Naive thymus-derived CD4-positive, alpha-beta T cell (primary cell): ENCODE results near the gene NPBWR2. TPM values are rescaled to one million over a fixed set of nuclear protein-coding genes. Genes with fewer than 3 reads are reported as not detected.

Experiments
- ATAC-seq: fragments of 150-1000 bp; cut with Tn5 transposase; 2 replicates; pipeline ENCODE4 v1.10.0; 2021; ENCODE audit warnings: mild to moderate bottlenecking, moderate library complexity
- CTCF ChIA-PET: fragments of 350-600 bp; sonication (Branson Sonifier 250); formaldehyde crosslinking; loops from one replicate; lab custom pipeline; 2021; ENCODE audit warnings: antibody characterized with exemption; lab: Charles Lee
- POLR2A ChIA-PET: fragments of 350-600 bp; sonication (Branson Sonifier 250); formaldehyde crosslinking; loops from one replicate; lab custom pipeline; 2021; ENCODE audit warnings: antibody characterized with exemption, inconsistent platforms; lab: Charles Lee
- DNase-seq, 9 donors: peaks; one replicate each; pipeline versions ENCODE4 v3.0.0 to v3.0.0-alpha.2; 2020 to 2022; ENCODE audit warnings: mixed read lengths in 1 of 9
- H3K27ac ChIP-seq: one replicate; pipeline ENCODE4 v1.7.0; 2013; ENCODE audit warnings: mild to moderate bottlenecking, low read depth, low read length, moderate library complexity
- H3K27me3 ChIP-seq, 2 donors: one replicate each; pipeline ENCODE4 v1.7.0; 2013; ENCODE audit warnings: low read length in 2 of 2, mild to moderate bottlenecking in 2 of 2, moderate library complexity in 2 of 2; ENCODE audit not compliant: control insufficient read depth in 2 of 2, insufficient read depth in 2 of 2
- H3K36me3 ChIP-seq, 3 experiments: 1 replicate in 2 of 3; 2 replicates in 1 of 3; pipeline ENCODE4 v1.7.0; 2013; ENCODE audit warnings: low read length in 3 of 3, mild to moderate bottlenecking in 3 of 3, moderate library complexity in 1 of 3; ENCODE audit not compliant: insufficient read depth in 3 of 3, control insufficient read depth in 2 of 3
- H3K4me1 ChIP-seq, 2 donors: one replicate each; pipeline ENCODE4 v1.7.0; 2013; ENCODE audit warnings: low read length in 2 of 2, mild to moderate bottlenecking in 2 of 2, moderate library complexity in 1 of 2; ENCODE audit not compliant: control insufficient read depth in 2 of 2, insufficient read depth in 2 of 2
- H3K4me3 ChIP-seq: 2 replicates; pipeline ENCODE4 v1.7.0; 2013; ENCODE audit warnings: mild to moderate bottlenecking, low read length
- H3K9me3 ChIP-seq, 3 experiments: 1 replicate in 2 of 3; 2 replicates in 1 of 3; pipeline ENCODE4 v1.7.0; 2013; ENCODE audit warnings: low read length in 3 of 3; ENCODE audit not compliant: control insufficient read depth in 2 of 3
- H3K27ac Mint-ChIP-seq, 9 donors: one replicate each; pipeline ENCODE4 v1.8.0; 2020 to 2022; ENCODE audit warnings: mixed read lengths in 9 of 9, mild to moderate bottlenecking in 8 of 9, moderate library complexity in 5 of 9, inconsistent platforms in 2 of 9
- H3K27me3 Mint-ChIP-seq, 5 donors: one replicate each; pipeline ENCODE4 v1.8.0; 2021 to 2022; ENCODE audit warnings: mixed read lengths in 5 of 5, mild to moderate bottlenecking in 1 of 5
- H3K36me3 Mint-ChIP-seq, 5 donors: one replicate each; pipeline ENCODE4 v1.8.0; 2020 to 2022; ENCODE audit warnings: mixed read lengths in 5 of 5, mild to moderate bottlenecking in 3 of 5, inconsistent platforms in 1 of 5
- H3K4me1 Mint-ChIP-seq, 7 donors: one replicate each; pipeline ENCODE4 v1.8.0; 2020 to 2022; ENCODE audit warnings: mixed read lengths in 7 of 7, mild to moderate bottlenecking in 3 of 7, inconsistent platforms in 1 of 7
- H3K4me3 Mint-ChIP-seq, 10 donors: one replicate each; pipeline ENCODE4 v1.8.0; 2020 to 2022; ENCODE audit warnings: mild to moderate bottlenecking in 10 of 10, mixed read lengths in 10 of 10, moderate library complexity in 6 of 10, inconsistent platforms in 2 of 10
- H3K9me3 Mint-ChIP-seq, 11 donors: one replicate each; pipeline ENCODE4 v1.8.0; 2020 to 2022; ENCODE audit warnings: mixed read lengths in 11 of 11, mild to moderate bottlenecking in 4 of 11, inconsistent platforms in 1 of 11, moderate library complexity in 1 of 11
- intact Hi-C, 2 donors: fragments of 100-400 bp; cut with micrococcal nuclease; formaldehyde crosslinking; loops; one replicate each; pipeline ENCODE4 v1.15.1; 2023
- polyA plus RNA-seq, 2 donors: library from polyadenylated mRNA; unstranded; fragments of 300-500 nt; fragmentation: Illumina TruSeq; gene quantifications; one replicate each; pipeline ENCODE4 v1.2.3, GENCODE V29; 2021
- total RNA-seq, 6 experiments: library from RNA in 5 of 6; stranded (reverse) in 5 of 6; gene quantifications; 1 replicate in 5 of 6; 2 replicates in 1 of 6; pipeline ENCODE4 v1.2.3 and lab custom pipeline; 2021 to 2026

The NPBWR2 gene
- total and polyA plus RNA-seq, 7 experiments from 2014 or later, result not detected

DNA sequence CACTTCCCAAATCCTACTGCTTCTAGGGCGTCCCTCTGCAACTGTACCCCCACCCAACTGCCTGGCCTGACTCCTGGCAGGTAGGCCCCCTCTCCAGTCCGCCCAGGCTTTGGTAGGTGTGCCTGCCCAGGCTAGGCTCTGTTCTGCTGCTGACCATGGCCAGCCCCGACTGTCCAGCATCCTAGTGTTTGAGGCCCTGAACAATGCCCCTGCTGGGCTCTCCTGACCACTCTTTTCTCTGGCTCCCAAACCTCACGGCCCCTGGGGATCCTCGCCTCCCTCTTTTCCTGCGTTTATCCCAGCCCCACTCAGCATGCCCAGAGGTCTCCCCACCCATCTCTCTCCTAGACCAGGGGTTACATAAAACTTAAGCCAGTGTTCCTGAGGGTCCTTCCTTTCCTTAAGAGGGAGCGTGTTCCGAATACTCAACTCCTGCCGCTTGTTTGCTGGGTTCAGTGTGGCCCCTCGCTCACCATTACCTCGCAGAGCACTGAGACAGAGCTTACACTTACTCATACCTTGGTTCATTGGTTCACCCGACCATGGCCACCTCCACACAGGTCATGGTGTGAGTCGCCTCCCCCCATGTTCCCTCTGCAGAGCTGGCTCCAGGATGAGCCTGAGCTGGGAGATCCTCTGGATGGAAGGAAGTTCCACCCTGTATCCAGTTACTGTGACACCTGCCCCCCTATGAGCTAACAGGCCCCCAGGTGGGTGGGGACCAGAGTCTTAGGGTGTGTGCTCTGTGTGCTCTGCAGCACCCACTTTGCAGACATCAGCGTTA, 35.8 kb upstream of the NPBWR2 start:
- Mint-ChIP-seq H3K27me3 (peaks cover 0 to 12% (median 0%) of the 10 kb centered on the region in 5 donors), H3K9me3 (peaks cover 4 to 19% (median 10%) of the 10 kb centered on the region in 11 donors), H3K27ac (no peak overlapping the region), H3K36me3 (peaks cover 0 to 10% (median 0%) of the 10 kb centered on the region in 5 donors), H3K4me1 (peaks cover 0 to 3% (median 0%) of the 10 kb centered on the region in 7 donors), H3K4me3 (no peak overlapping the region)
- no peaks in the 10 kb centered on the region for H3K4me1 ChIP-seq
- no peaks in the 10 kb centered on the region for H3K36me3 ChIP-seq
- peaks cover 0 to 11% (median 0%) of the 10 kb centered on the region in 3 experiments for H3K9me3 ChIP-seq
- DNase-seq, result no peak
- intact Hi-C loops, result no loop called here
- ATAC-seq, result peak; percentile 22
- no peaks in the 10 kb centered on the region for H3K27me3 ChIP-seq
- no peak overlapping the region for H3K4me3 ChIP-seq
- ChIA-PET CTCF (no interaction called here), POLR2A (no interaction called here)
- H3K27ac ChIP-seq, result no peak overlapping the region

DNA sequence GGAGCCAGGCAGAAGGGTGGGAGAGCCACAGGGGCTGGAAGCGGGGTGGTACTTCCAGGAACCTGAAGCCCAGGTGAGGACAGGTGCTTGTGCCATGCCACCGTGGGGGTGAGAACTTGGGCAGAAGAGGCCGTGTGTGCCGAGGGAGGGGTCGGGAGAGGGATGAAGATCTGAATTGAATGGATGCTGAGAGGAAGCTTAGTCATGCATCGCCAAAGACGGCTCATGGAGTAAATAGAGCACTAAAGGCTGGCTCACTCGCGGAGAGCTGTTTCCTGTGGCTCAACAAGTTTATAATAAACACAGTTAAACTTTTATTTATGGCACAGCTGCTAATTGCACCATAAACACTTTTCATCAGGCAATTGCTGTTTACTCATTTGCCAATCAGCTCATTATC, 35.2 kb upstream of the NPBWR2 start:
- Mint-ChIP-seq H3K4me3 (no peak overlapping the region), H3K36me3 (peaks cover 0 to 10% (median 0%) of the 10 kb centered on the region in 5 donors), H3K4me1 (peaks cover 0 to 3% (median 0%) of the 10 kb centered on the region in 7 donors), H3K9me3 (peaks cover 4 to 19% (median 10%) of the 10 kb centered on the region in 11 donors), H3K27ac (peak overlapping the region in 1 of 9 donors; percentile 42), H3K27me3 (peaks cover 0 to 12% (median 0%) of the 10 kb centered on the region in 5 donors)
- peaks cover 0 to 11% (median 0%) of the 10 kb centered on the region in 3 experiments for H3K9me3 ChIP-seq
- H3K4me3 ChIP-seq, result no peak overlapping the region
- no peak for DNase-seq
- intact Hi-C loops, result no loop called here
- H3K27ac ChIP-seq, result no peak overlapping the region
- H3K27me3 ChIP-seq, result no peaks in the 10 kb centered on the region
- ATAC-seq, result no peak
- H3K4me1 ChIP-seq, result no peaks in the 10 kb centered on the region
- POLR2A ChIA-PET, result no interaction called here
- CTCF ChIA-PET, result no interaction called here
- no peaks in the 10 kb centered on the region for H3K36me3 ChIP-seq

DNA sequence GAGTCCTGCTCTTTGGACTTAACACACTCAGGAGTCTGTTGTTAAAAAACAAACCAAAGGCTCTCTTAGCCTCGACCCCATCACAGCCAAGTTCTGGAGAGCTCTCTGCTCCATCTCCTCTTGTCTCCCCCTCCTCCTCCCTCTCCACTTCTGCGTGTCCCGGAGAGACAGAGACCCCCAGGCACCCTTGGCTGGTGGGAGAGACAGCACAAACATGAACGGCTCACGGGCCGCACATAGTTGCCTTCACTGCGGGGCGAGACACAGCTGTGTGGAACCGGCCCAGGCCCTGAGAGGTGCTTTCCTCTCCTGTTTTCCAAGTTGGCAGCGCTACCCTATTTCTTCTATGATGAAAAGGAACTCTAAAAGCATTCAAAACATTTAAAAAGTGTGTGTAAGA, 33.6 kb upstream of the NPBWR2 start:
- H3K9me3 Mint-ChIP-seq, result peaks cover 4 to 19% (median 9%) of the 10 kb centered on the region in 11 donors
- intact Hi-C loops, result no loop called here
- no peaks in the 10 kb centered on the region for H3K36me3 ChIP-seq
- no peak overlapping the region for H3K4me3 Mint-ChIP-seq
- DNase-seq (peak in 1 of 9 donors; percentile 14), ATAC-seq (no peak)
- peak overlapping the region in 1 of 9 donors; percentile 45 for H3K27ac Mint-ChIP-seq
- peaks cover 0 to 10% (median 0%) of the 10 kb centered on the region in 5 donors for H3K36me3 Mint-ChIP-seq
- no peaks in the 10 kb centered on the region for H3K27me3 ChIP-seq
- H3K4me1 ChIP-seq, result no peaks in the 10 kb centered on the region
- peaks cover 0 to 11% (median 0%) of the 10 kb centered on the region in 3 experiments for H3K9me3 ChIP-seq
- CTCF ChIA-PET, result no interaction called here
- POLR2A ChIA-PET, result no interaction called here
- no peak overlapping the region for H3K4me3 ChIP-seq
- H3K27ac ChIP-seq, result no peak overlapping the region
- H3K27me3 Mint-ChIP-seq, result peaks cover 0 to 12% (median 2%) of the 10 kb centered on the region in 5 donors
- H3K4me1 Mint-ChIP-seq, result peaks cover 0 to 3% (median 0%) of the 10 kb centered on the region in 7 donors

DNA sequence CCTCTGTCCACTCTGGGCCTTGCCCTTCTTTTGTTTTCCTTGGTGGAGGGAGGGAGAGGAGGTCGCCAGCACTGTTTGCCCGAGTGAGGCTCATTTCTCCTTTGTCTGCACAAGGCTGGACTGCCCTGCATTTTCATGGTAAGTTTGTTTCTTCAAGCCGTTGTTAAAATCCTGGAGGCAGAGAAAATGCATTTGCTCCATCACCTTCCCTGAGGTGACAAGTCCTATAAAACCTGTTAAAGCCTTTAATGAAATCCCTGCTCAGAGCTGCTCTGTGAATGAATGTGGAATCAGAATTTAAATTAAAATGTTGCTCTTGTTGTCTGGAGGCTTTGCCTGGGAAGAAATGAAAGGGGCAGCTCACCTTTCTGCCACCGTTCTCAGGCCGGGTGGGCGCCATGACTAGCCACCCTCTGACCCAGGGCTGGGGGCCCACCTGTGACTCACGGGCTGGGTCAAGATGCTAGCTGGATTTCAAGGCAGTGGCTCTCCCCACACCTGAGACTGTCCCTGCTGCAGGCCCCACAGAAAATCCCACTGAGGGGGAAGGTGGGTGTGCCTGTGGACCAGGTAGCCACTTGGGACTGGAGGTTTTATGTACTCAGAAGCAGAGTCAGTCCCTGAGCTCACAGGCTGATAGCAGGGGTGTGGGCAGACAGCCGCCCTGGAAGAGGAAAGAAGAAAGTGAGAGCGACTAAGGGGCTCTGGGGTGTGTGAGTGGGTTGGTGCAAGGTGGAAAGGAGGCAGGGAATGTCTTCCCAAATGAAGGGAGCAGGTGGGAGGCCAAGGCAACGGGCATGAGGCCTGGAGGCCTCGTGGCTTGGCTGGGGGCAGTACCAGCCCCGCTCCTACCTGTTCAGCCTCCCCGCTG, 32.9 kb upstream of the NPBWR2 start:
- POLR2A ChIA-PET, result no interaction called here

DNA sequence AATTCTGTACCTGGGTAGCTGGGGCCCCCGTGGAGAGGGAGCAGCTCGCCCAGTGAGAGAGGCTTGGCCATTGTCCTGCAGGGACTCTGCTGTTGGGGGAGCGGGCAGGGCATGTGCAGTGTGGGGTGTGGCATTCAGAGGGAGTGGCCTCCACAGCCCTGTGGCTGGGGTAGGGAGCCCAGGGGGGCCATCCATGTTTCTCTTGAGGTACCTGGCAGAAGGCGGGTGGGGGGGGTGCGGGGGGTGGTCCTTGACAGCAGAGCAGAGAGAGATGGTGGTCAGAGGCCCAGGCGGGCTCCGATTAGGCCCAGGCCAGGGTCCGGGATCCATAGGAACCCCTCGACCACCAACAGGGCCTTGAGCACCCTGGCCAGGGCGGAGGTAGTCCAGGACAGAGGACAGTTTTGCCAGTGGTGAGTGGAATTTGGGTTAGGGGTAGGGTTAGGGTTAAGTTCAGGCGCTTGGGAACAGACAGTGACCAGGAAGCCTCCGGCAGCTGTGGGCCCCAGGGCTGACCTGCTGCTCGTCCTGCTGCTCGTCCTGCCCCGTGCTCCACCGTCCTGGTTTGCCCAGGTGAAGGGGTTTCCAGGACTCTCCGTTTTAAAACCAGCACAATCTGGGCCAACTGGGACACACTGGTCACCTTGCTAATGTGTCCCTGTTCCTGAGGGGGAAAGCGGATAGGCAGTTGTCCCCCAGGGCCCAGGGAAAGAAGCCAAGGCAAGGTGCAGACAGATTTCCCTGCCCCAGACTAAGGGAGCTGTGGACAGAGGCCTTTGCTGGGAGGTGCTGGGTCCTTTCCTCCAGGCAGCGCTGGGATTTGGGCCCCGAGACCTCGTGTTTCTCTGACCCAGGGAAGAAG, 32.1 kb upstream of the NPBWR2 start:
- Histone ChIP-seq H3K4me3 (no peak overlapping the region), H3K9me3 (no peaks in the 10 kb centered on the region), H3K27ac (no peak overlapping the region), H3K27me3 (no peaks in the 10 kb centered on the region), H3K36me3 (no peaks in the 10 kb centered on the region), H3K4me1 (no peaks in the 10 kb centered on the region)
- H3K27ac Mint-ChIP-seq, result no peak overlapping the region
- intact Hi-C loops, result no loop called here
- peaks cover 0 to 9% (median 3%) of the 10 kb centered on the region in 11 donors for H3K9me3 Mint-ChIP-seq
- no peak for ATAC-seq
- no peak overlapping the region for H3K4me3 Mint-ChIP-seq
- H3K27me3 Mint-ChIP-seq, result peaks cover 0 to 13% (median 4%) of the 10 kb centered on the region in 5 donors
- peaks cover 0 to 5% (median 0%) of the 10 kb centered on the region in 7 donors for H3K4me1 Mint-ChIP-seq
- CTCF ChIA-PET, result no interaction called here
- POLR2A ChIA-PET, result no interaction called here
- peak in 1 of 9 donors; percentile 13 for DNase-seq
- H3K36me3 Mint-ChIP-seq, result peaks cover 0 to 3% (median 0%) of the 10 kb centered on the region in 5 donors

More for the DNA sequence above, 32.9 kb upstream of the NPBWR2 start:
- Histone ChIP-seq H3K4me3 (no peak overlapping the region), H3K27ac (no peak overlapping the region), H3K9me3 (peaks cover 0 to 6% (median 0%) of the 10 kb centered on the region in 3 experiments), H3K4me1 (no peaks in the 10 kb centered on the region), H3K36me3 (no peaks in the 10 kb centered on the region), H3K27me3 (no peaks in the 10 kb centered on the region)
- Mint-ChIP-seq H3K9me3 (peaks cover 4 to 15% (median 7%) of the 10 kb centered on the region in 11 donors), H3K27me3 (peaks cover 0 to 16% (median 4%) of the 10 kb centered on the region in 5 donors), H3K27ac (peak overlapping the region in 1 of 9 donors; percentile 45), H3K4me3 (peak overlapping the region in 1 of 10 donors; percentile 54), H3K36me3 (peaks cover 0 to 10% (median 0%) of the 10 kb centered on the region in 5 donors), H3K4me1 (peaks cover 0 to 5% (median 0%) of the 10 kb centered on the region in 7 donors)
- DNase-seq, result peak in 1 of 9 donors; percentile 16
- intact Hi-C loops, result no loop called here
- ATAC-seq, result no peak
- CTCF ChIA-PET, result no interaction called here

DNA sequence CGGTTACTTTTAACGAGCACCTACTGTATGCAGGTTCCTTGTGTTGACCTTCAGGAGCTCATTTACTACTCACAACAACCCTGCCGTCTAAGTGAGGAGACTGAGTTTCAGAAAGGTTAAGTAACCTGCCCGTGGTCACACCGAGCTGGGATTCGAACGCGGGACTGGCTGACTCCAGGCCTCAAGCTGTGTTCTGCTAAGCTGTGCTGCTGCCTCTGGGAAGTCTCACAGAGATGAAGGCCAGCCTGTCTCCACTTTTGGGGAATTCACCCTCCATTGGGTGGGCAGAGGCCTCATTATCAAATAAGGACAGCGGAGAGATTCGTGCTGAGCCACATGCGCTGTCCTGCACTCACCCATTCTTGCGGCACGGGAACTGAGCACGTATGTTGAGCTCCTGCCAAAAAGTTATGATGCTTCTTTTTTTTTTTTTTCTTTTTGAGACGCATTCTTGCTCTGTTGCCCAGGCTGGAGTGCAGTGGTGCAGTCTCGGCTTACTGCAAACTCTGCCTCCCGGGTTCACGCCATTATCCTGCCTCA, 31.0 kb upstream of the NPBWR2 start:
- H3K9me3 ChIP-seq, result no peaks in the 10 kb centered on the region
- CTCF ChIA-PET, result no interaction called here
- Mint-ChIP-seq H3K27me3 (peaks cover 0 to 13% (median 4%) of the 10 kb centered on the region in 5 donors), H3K4me1 (peaks cover 0 to 5% (median 0%) of the 10 kb centered on the region in 7 donors), H3K27ac (no peak overlapping the region), H3K9me3 (no peaks in the 10 kb centered on the region), H3K36me3 (no peaks in the 10 kb centered on the region), H3K4me3 (no peak overlapping the region)
- no peak overlapping the region for H3K27ac ChIP-seq
- H3K27me3 ChIP-seq, result no peaks in the 10 kb centered on the region
- H3K36me3 ChIP-seq, result no peaks in the 10 kb centered on the region
- ATAC-seq (no peak), DNase-seq (peak in 1 of 9 donors; percentile 14)
- POLR2A ChIA-PET, result no interaction called here
- H3K4me3 ChIP-seq, result no peak overlapping the region
- no peaks in the 10 kb centered on the region for H3K4me1 ChIP-seq
- intact Hi-C loops, result no loop called here
